VCaP (cell line): ENCODE results near the gene MTARC1.

Source experiments
- H3K27ac ChIP-seq: fragments of 450-650 bp; 2 replicates; pipeline ENCODE4 v1.5.1; 2017
- CTCF ChIP-seq: fragments of 450-650 bp; conservative IDR thresholded peaks from 2 replicates; pipeline ENCODE4 v1.5.1; 2017; ENCODE audit warnings: mild to moderate bottlenecking, moderate library complexity

Gene MTARC1

GRCh38 chr1:220786057-220786336 is 716 bp upstream of the MTARC1 start:
- peak overlapping the region; percentile 99 for H3K27ac ChIP-seq
- TF ChIP-seq CTCF: no peak

GRCh38 chr1:220787069-220787619 is 431 bp downstream of the MTARC1 start:
- peak overlapping the region; percentile 99 for H3K27ac ChIP-seq
- TF ChIP-seq CTCF: no peak

DNA sequence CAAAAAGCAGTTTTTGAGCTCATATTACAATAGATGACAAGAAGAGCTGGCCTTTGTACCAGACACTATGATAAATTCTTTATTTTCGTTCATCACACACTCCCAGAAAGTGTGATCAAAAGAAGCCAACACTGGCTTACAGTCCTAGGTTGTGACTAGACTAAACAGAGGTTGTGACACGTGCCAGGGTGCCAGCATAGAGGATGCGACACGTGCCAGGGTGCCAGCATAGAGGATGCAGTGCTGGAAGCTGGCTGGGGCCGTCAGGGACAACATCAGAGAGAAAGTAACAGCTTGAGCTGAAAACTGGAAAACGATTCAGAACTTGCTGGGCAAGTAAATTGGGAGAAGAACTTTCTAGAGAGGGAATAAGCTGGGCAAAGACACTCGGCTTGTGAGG is 2.2 kb downstream of the MTARC1 start:
- H3K27ac ChIP-seq: peak overlapping the region; percentile 99
- no peak for TF ChIP-seq CTCF

DNA sequence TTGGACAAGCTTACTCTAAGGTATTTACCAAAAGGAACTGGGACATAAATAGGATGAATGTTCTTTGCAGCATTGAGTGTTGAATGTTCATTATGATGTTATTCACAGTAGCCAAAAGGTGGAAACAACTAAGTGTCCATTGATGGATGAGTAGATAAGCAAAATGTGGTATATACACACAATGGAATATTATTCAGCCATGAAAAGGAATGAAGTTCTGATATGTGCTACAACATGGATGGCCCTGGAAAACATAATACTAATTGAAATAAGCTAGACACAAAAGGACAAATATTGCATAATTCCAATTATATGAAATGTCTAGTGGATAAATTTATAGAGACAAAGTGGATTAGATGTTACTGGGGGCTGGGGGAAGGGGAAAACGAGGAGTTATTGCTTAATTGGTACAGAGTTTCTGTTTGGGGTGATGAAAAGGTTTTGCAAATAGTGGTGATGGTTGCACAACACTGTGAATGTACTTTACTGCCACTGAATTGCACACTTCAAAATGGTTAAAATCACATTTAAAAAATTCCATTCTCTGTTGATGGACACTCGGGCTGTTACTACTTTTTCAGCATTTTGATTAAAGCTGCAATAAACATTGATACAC is 2.9 kb downstream of the MTARC1 start:
- peak overlapping the region; percentile 99 for H3K27ac ChIP-seq
- no peak for TF ChIP-seq CTCF

- no peak for TF ChIP-seq CTCF
- peak overlapping the region; percentile 99 for H3K27ac ChIP-seq
Measured at GRCh38 chr1:220791285-220791684, 4.6 kb downstream of the MTARC1 start.

DNA sequence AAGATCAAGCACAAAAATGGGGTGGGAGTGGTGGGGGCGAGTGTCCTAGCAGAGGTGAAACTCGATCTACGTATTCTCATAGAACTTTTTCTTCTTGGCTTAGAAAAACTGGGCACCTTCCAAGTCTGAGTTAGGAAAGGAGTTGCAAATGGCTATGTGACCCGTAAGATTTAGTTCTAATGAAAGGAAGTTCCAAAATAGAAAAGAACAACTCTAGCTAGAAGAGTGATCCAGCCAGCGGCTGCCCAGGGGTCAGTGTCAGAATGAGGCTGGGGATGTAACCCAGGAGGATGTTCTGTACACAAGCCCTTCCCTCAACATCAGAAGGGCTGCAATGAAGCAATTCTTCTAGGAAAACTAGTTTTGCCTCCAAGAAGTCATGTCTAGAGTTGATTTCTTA is 5.2 kb downstream of the MTARC1 start:
- TF ChIP-seq CTCF: no peak
- peak overlapping the region; percentile 99 for H3K27ac ChIP-seq

DNA sequence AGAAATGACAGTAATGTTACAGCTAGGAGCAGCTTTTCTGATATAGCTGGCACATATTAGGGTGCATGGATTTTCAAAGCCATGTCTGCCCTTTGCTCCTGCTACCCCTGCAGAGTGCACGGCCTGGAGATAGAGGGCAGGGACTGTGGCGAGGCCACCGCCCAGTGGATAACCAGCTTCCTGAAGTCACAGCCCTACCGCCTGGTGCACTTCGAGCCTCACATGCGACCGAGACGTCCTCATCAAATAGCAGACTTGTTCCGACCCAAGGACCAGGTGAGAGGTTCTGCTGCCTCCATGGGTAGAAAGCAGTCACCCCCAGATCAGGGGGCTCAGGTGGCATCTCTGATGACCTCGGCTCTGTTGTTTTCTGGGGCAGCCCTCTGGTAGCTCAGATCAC is 9.8 kb downstream of the MTARC1 start:
- TF ChIP-seq CTCF: no peak
- no peak overlapping the region for H3K27ac ChIP-seq
